ENCODE results near the gene TM7SF2. TPM values are rescaled to one million over a fixed set of nuclear protein-coding genes. Genes with fewer than 3 reads are reported as not detected.

The TM7SF2 gene
- total RNA-seq, 1 experiment from 2014 or later = 49.5 TPM

DNA sequence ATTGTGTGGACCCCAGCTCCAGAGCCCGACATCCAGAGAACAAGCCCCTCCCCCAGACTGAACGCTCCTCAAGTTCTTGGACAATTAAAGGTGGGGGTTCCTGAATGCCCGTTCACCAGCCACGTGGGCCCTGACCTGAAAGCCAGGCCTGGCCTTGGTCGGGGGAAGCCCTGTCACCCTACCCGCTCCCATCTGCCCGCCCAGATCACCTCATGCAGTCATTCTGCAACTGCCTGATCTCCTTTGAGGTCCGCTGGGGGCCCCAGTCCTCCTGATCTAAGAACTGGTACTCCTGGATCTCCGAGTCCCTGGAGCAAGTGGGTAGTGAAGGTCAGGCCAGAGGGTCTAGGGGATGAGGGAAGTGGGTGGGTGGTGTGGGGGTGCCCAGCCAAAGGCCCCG is 44.2 kb upstream of the TM7SF2 start:
- ChIA-PET CTCF (no interaction called here), POLR2A (ENCODE audit: unreplicated experiment) (no interaction called here)
- no peaks in the 10 kb centered on the region for H3F3A ChIP-seq (ENCODE audit: insufficient read depth, low read depth)
- H3K27me3 ChIP-seq (ENCODE audit: insufficient read depth, low read depth) = no peaks in the 10 kb centered on the region
- H3K4me2 ChIP-seq = no peak overlapping the region
- H3K27ac ChIP-seq = no peak overlapping the region
- H4K20me1 ChIP-seq (ENCODE audit: insufficient read depth) = no peaks in the 10 kb centered on the region
- no peaks in the 10 kb centered on the region for H3K36me3 ChIP-seq (ENCODE audit: low read depth)
- no peaks in the 10 kb centered on the region for H3K9me2 ChIP-seq (ENCODE audit: insufficient read depth)
- BruUV-seq (replicated peaks) = no TSS peak
- H3K4me3 ChIP-seq = no peak overlapping the region
- intact Hi-C loops (cut with micrococcal nuclease; ENCODE audit: unreplicated experiment) = no loop called here
- H2AFZ ChIP-seq = no peak overlapping the region
- no peaks in the 10 kb centered on the region for H3K9me3 ChIP-seq (ENCODE audit: insufficient read depth, low read depth)
- no peaks in the 10 kb centered on the region for H3K4me1 ChIP-seq (replicated peaks; ENCODE audit: insufficient read depth)
- DNase-seq = no peak
- no peaks in the 10 kb centered on the region for H3K79me2 ChIP-seq (ENCODE audit: low read depth)
- TF ChIP-seq EZH2 (IDR thresholded peaks at IDR 0.05; ENCODE audit: low read depth) (no peak), CTCF (conservative IDR thresholded peaks at IDR 0.05) (no peak)

DNA sequence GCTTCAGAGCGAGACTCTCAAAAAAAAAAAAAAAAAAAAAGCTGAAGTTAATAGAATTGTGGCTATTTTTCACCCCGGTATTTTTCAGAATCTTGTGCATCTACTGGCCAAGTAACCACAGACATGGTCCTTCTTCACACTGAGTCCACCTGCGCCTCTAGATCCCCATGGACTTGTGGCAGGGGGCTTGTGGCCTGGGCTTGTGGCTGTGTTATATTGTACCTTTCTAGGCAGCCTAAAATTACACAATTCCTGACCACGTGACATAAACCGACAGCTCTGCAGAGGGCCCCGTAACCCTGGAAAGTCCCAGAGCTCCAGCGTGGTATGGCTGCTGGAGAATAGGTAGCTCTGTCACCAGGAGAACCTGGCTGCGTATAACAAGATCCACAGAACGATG is 42.5 kb upstream of the TM7SF2 start:
- H3K4me3 ChIP-seq = no peak overlapping the region
- POLR2A ChIA-PET (ENCODE audit: unreplicated experiment) = interaction anchor here (0.7 kb wide), 1 partner anchor 114 kb away, joined by 6 read pairs; no protein-coding TSS in a partner anchor
- TF ChIP-seq CTCF (conservative IDR thresholded peaks at IDR 0.05) = no peak
- no peak for TF ChIP-seq EZH2 (IDR thresholded peaks at IDR 0.05; ENCODE audit: low read depth)
- BruUV-seq (replicated peaks) = no TSS peak
- no peak overlapping the region for H2AFZ ChIP-seq
- no peaks in the 10 kb centered on the region for H3K9me2 ChIP-seq (ENCODE audit: insufficient read depth)
- H3K4me2 ChIP-seq = no peak overlapping the region
- H3K27ac ChIP-seq = no peak overlapping the region
- H3K36me3 ChIP-seq (ENCODE audit: low read depth) = no peaks in the 10 kb centered on the region
- H3F3A ChIP-seq (ENCODE audit: insufficient read depth, low read depth) = no peaks in the 10 kb centered on the region
- CTCF ChIA-PET = interaction anchor here (0.5 to 0.6 kb wide), 5 partner anchors 20 to 318 kb away, joined by 3 to 7 read pairs (median 4); no protein-coding TSS in a partner anchor
- intact Hi-C loops (cut with micrococcal nuclease; ENCODE audit: unreplicated experiment) = no loop called here
- H3K9me3 ChIP-seq (ENCODE audit: insufficient read depth, low read depth) = no peaks in the 10 kb centered on the region
- H3K27me3 ChIP-seq (ENCODE audit: insufficient read depth, low read depth) = no peaks in the 10 kb centered on the region
- no peaks in the 10 kb centered on the region for H3K4me1 ChIP-seq (replicated peaks; ENCODE audit: insufficient read depth)
- no peaks in the 10 kb centered on the region for H4K20me1 ChIP-seq (ENCODE audit: insufficient read depth)
- DNase-seq = no peak
- H3K79me2 ChIP-seq (ENCODE audit: low read depth) = no peaks in the 10 kb centered on the region

- CTCF ChIA-PET = no interaction called here
- H2AFZ ChIP-seq = no peak overlapping the region
- no peak overlapping the region for H3K27ac ChIP-seq
- H3F3A ChIP-seq (ENCODE audit: insufficient read depth, low read depth) = peaks cover 14% of the 10 kb centered on the region
- TF ChIP-seq EZH2 (IDR thresholded peaks at IDR 0.05; ENCODE audit: low read depth) = no peak
- no peak for TF ChIP-seq CTCF (conservative IDR thresholded peaks at IDR 0.05)
- H3K27me3 ChIP-seq (ENCODE audit: insufficient read depth, low read depth) = no peaks in the 10 kb centered on the region
- peak in 1 of 2 experiments; percentile 15 for DNase-seq
- POLR2A ChIA-PET (ENCODE audit: unreplicated experiment) = no interaction called here
- no peaks in the 10 kb centered on the region for H4K20me1 ChIP-seq (ENCODE audit: insufficient read depth)
- no peaks in the 10 kb centered on the region for H3K9me2 ChIP-seq (ENCODE audit: insufficient read depth)
- no peaks in the 10 kb centered on the region for H3K79me2 ChIP-seq (ENCODE audit: low read depth)
- intact Hi-C loops (cut with micrococcal nuclease; ENCODE audit: unreplicated experiment) = no loop called here
- H3K9me3 ChIP-seq (ENCODE audit: insufficient read depth, low read depth) = no peaks in the 10 kb centered on the region
- H3K4me1 ChIP-seq (replicated peaks; ENCODE audit: insufficient read depth) = no peaks in the 10 kb centered on the region
- no peak overlapping the region for H3K4me3 ChIP-seq
- no peaks in the 10 kb centered on the region for H3K36me3 ChIP-seq (ENCODE audit: low read depth)
- no peak overlapping the region for H3K4me2 ChIP-seq
- no TSS peak for BruUV-seq (replicated peaks)
Measured at GRCh38 chr11:65071907-65072630, 39.6 kb upstream of the TM7SF2 start.
